Activated CD8-positive, alpha-beta memory T cell treated with anti-CD3 and anti-CD28 coated beads, Interleukin-2, amount 50 U/mL, for 1 hour (primary cell): ENCODE measurements around the gene GAD1.
A peak's percentile ranks its signal among the peaks of the same experiment; 100 is the strongest.

Source experiments
- DNase-seq: peaks from one replicate; pipeline ENCODE4 v3.0.0-alpha.2; 2020; ENCODE audit errors: extremely low read depth

Gene GAD1

GRCh38 chr2:170846314-170846713 is 29.6 kb downstream of the GAD1 start:
- no peak for DNase-seq

DNA sequence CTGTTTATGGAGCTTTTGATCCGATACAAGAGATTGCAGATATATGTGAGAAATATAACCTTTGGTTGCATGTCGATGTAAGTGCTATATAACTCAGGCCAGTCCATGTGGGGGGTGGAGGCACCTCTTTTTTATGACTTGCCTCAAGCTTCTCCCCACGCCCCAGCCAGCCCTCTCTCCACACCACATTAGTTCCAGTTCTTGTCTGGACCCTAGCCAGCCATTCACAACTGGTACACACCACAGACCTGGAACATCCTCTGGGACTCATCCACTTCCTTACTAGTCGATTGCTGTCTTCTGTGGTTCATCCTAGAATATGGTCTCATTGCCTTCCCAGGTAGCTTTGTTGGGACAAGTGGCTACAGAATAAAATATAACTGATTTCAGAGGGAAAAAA is 31.0 kb downstream of the GAD1 start:
- DNase-seq, result no peak

DNA sequence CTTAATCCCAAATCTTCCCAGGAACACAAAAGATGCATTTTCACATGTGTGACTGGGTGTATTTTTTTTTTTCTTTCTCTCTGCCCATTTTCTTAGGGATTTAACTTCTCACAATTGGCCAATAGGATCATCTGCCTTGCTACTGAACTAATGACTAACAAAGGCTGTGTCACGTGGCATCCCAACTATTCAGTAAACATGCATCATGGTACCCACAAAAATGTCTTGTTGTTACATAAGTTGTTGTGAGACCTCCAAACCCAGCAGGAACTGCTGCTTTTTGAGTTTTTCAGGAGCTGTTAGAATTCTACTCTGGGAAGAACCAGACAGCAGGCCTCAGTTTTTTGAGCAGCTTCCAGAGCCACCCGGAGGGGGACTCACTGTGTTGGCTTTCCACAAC is 31.9 kb downstream of the GAD1 start:
- no peak for DNase-seq

- no peak for DNase-seq
Measured at GRCh38 chr2:170850251-170850650, 33.6 kb downstream of the GAD1 start.

- DNase-seq, result no peak
Measured at GRCh38 chr2:170851635-170852034, 34.9 kb downstream of the GAD1 start.

GRCh38 chr2:170856066-170856465 is 39.4 kb downstream of the GAD1 start:
- no peak for DNase-seq

DNA sequence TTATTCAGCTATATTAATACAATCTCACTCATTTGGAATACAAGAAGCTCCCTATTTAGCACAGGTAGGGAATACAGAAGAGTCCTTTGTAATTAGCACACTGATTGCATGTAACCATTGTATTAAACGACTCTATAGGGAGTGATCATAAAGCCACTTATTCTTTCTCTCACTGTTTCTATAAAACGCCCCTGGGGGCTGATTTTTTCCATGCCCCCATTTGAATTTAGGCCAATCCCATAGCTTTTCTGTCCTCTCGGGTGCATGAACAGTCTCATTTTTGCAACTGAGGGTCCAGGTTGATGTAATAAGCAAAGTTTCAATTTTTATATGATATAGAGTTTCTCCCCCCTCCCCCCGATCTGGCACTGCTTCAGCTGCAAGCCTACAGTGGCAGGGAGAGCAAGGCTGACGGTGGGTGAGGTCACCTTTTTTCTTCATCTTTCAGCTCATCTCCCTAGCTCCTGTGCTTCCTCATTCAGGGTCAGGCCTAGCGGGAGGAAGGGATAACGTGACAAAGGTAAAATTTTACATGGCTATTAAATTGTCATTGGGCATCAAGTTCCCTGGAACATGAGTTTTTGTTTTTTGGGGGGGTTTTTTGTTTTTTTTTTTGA is 45.7 kb downstream of the GAD1 start:
- DNase-seq, result no peak

GRCh38 chr2:170863087-170863486 is 46.4 kb downstream of the GAD1 start:
- DNase-seq, result no peak

DNA sequence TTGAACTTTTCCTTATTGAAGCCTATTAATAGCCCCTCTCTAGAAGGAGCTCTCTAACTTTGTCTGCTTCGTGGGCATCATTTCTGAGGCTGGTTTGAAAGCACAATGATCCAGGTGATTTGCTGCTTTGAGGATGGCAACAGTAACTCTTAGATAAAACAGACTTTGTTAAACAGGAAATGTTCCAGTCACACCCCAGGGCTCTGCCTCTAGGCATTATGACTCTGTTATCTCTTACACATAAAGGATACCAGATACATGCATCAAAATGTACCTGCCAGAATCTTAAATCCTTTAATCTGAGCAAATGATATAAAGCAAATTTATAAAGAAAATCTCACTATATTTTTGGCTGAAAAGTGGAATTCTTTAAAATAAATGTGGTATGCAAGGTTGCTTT is 52.3 kb downstream of the GAD1 start:
- no peak for DNase-seq

DNA sequence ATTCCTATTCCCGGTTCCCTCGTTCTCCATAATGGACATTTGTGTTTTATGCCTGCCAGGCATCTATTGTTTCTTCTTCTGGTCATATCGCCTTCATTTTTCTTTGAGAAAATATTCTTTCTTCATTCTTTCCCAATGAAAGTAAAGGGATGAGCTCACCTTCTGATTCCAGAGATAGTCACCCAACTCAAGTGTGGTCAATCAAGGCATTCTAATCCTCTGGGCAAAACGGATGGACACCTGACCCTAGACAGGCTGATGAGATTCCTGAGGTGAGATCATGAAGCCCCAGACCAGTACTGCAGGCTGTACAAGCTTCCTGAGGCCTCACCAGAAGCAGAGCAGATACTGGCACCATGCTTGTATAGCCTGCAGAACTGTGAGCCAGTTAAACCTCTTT is 52.8 kb downstream of the GAD1 start:
- no peak for DNase-seq

GRCh38 chr2:170873035-170873692 is 56.5 kb downstream of the GAD1 start:
- DNase-seq, result peak; percentile 24

GRCh38 chr2:170878066-170878465 is 61.4 kb downstream of the GAD1 start:
- no peak for DNase-seq

GRCh38 chr2:170878505-170878904 is 61.8 kb downstream of the GAD1 start:
- DNase-seq, result no peak

DNA sequence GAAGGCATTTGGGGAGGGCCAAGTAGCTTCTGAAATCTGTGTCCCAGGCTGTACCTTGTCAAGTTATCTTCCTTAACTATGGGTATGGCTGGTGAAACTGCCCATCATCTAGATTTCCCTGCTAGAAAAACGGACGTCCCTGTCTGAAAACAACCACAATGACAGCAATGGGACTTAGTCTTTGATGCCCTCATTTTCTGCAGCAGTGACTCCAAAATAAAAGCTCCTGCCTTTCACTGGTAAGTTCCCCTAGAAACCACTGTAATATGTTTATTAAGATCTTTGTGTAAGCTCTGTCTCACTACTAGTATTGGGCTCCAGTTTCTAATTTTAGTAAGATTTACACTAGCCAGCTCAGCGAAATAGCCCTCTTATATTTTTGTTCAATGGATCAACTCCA is 65.2 kb downstream of the GAD1 start:
- no peak for DNase-seq

DNA sequence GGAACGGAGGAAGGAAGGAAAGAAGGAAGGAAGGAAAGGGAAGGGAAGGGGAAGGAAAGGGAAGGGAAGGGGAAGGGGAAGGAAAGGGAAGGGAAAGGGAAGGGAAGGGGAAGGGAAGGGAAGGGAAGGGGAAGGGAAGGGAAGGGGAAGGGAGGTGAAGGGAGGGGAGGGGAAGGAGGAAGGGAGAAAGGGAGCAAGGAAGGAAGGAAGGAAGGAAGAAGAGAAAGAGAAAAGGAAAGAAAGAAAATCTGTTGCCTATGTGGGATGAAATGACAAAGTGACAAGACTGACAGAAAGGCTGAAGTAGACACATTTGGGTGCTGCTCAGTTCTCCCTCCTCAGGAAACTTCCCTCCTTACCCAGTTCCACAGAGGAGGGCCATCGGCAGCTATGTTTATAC is 66.1 kb downstream of the GAD1 start:
- no peak for DNase-seq

- DNase-seq, result no peak
Measured at GRCh38 chr2:170883683-170884082, 67.0 kb downstream of the GAD1 start.

GRCh38 chr2:170885130-170885791 is 68.6 kb downstream of the GAD1 start:
- DNase-seq, result no peak

DNA sequence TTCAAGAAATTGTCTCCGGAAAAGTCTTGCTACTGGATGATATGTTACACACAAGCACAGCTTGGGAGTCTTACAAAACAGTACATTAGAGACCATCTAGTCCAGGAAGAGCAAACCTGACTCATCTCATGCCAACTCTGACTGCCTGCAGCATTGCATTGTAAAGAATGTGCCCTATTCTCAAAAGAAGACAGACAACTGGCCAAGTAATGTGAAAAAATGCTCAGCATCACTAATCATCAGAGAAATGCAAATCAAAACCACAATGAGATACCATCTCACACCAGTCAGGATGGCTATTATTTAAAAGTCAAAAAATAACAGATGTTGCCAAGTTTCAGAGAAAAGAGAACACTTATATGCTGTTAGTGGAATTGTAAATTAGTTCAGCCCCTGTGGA is 69.7 kb downstream of the GAD1 start:
- DNase-seq, result no peak

DNA sequence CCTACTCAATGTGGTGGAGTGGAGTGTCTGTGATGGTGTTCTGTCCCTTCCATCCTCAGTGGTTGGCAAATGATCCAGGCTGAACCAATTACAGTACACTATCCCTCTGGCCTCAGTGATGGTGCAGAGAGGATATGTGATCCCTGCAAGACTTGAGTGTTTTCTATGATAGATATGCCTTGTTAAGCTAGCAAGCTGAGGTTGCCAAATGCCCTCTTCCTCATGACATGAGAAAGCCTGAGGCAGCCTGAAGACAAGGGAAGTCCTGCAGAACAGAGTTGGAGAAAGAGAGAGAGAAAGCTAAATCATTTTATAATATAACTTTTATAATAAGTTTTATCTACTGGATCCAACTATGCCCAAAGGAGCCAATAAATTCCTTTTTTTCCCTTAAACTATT is 70.8 kb downstream of the GAD1 start:
- no peak for DNase-seq

DNA sequence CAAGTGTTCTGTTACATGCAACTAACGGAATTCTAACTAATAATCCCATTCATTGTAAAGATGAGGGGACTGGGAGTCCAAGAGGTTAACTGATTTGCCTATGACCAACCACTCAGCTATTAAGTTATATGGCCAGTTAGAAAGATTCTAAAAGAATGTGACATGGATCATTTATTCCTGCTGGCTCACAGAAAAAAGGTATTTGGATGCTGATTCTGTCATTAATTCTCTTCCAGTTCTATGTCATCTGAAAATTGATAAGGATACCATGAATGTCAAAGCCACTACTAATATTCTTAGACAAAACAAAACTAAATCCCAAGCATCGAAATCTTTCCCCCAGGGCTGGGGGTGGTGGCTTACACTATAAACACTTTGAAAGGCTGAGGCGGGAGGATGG is 71.2 kb downstream of the GAD1 start:
- DNase-seq, result no peak

DNA sequence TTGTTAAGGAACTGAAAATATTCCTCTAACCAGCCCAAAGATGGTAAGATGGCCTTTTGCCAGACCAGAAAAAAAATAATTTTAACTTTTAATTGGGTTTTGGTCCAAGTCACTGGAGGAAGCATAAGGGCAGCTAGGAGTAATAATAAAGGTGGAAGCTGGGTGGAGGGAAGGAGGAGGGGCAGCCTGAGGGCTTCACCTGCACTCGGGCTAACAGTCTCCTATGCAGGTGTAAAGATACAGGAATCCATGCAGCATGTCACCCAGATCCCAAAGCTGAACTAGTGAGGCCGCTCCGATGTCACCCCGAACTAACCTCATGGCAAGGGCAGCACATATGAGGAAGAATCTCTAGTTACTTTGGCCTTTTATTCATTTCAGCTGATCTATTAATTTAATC is 75.2 kb downstream of the GAD1 start:
- no peak for DNase-seq

DNA sequence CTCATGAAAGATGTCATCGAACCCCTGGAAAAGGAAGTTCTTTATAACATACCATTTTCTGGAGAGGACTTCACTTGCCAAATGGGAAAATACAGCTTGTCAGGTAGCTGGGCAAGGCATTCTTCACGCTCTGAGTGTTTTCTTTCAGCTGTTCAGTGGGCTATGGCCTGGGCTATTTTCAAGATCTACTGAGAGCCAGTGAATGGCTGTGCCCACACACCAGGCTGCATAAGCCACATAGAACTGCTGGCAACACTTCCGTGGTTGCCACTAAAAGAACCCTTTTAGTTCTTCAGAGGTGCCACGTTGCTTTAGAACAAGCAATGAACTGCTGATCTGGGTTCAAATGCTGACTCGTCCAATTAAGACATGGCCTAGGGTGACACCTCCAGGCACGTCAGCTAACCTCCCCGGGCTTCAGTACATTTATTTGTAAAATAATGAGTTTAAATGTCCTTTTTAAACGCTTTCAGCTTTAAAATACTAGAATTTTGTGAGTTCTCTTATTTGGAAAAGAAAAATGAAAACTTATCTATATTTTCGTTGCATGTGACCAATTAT is 75.8 kb downstream of the GAD1 start:
- DNase-seq, result no peak
